ENCODE measurements around the gene TRIP4.

DNA sequence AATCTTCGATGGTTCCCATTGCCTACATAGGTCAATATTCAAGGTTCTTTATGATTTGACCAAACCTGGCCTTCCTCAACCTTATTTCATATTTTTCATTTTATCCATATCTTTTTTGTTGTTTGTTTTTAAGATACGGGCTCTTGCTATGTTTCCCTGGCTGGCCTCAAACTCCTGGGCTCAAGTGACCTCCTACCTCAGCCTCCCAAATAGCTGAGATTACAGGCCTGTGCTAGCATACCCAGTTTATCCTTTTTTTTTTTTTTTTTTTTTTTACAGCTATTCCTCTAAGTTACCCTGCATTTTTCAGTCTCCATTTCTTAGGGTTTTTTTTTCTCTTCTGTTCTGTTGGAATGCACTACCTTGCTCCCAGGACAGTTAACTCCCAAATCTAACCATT, 87.2 kb downstream of the TRIP4 start:
- TF ChIP-seq, protein P1, sequence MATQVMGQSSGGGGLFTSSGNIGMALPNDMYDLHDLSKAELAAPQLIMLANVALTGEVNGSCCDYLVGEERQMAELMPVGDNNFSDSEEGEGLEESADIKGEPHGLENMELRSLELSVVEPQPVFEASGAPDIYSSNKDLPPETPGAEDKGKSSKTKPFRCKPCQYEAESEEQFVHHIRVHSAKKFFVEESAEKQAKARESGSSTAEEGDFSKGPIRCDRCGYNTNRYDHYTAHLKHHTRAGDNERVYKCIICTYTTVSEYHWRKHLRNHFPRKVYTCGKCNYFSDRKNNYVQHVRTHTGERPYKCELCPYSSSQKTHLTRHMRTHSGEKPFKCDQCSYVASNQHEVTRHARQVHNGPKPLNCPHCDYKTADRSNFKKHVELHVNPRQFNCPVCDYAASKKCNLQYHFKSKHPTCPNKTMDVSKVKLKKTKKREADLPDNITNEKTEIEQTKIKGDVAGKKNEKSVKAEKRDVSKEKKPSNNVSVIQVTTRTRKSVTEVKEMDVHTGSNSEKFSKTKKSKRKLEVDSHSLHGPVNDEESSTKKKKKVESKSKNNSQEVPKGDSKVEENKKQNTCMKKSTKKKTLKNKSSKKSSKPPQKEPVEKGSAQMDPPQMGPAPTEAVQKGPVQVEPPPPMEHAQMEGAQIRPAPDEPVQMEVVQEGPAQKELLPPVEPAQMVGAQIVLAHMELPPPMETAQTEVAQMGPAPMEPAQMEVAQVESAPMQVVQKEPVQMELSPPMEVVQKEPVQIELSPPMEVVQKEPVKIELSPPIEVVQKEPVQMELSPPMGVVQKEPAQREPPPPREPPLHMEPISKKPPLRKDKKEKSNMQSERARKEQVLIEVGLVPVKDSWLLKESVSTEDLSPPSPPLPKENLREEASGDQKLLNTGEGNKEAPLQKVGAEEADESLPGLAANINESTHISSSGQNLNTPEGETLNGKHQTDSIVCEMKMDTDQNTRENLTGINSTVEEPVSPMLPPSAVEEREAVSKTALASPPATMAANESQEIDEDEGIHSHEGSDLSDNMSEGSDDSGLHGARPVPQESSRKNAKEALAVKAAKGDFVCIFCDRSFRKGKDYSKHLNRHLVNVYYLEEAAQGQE (IDR thresholded peaks at IDR 0.05; ENCODE audit: low read depth) = no peak
- TF ChIP-seq, protein P2, sequence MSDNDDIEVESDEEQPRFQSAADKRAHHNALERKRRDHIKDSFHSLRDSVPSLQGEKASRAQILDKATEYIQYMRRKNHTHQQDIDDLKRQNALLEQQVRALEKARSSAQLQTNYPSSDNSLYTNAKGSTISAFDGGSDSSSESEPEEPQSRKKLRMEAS (IDR thresholded peaks at IDR 0.05) = no peak
- no peak for TF ChIP-seq ZBTB7A (IDR thresholded peaks at IDR 0.05; ENCODE audit: low read depth)
- TF ChIP-seq YY1 (IDR thresholded peaks at IDR 0.05; ENCODE audit: low read depth) = no peak
- no peak for TF ChIP-seq TCF12 (IDR thresholded peaks at IDR 0.05; ENCODE audit: low read depth)
- TF ChIP-seq, protein P3, sequence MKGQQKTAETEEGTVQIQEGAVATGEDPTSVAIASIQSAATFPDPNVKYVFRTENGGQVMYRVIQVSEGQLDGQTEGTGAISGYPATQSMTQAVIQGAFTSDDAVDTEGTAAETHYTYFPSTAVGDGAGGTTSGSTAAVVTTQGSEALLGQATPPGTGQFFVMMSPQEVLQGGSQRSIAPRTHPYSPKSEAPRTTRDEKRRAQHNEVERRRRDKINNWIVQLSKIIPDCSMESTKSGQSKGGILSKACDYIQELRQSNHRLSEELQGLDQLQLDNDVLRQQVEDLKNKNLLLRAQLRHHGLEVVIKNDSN (IDR thresholded peaks at IDR 0.05) = no peak
- TF ChIP-seq RAD21 (IDR thresholded peaks at IDR 0.05; ENCODE audit: low read depth) = no peak
- TF ChIP-seq CEBPB (IDR thresholded peaks at IDR 0.05) = no peak
- no peak for TF ChIP-seq EP300 (IDR thresholded peaks at IDR 0.05; ENCODE audit: borderline replicate concordance)
- no peak for TF ChIP-seq TAF1 (IDR thresholded peaks at IDR 0.05; ENCODE audit: low read depth)
- no peak for TF ChIP-seq NFIC (IDR thresholded peaks at IDR 0.05)
- TF ChIP-seq TEAD4 (IDR thresholded peaks at IDR 0.05) = no peak

Measured in Ishikawa (cell line).